HT1080 (cell line): ENCODE results near the gene HOXC5. TPM values are rescaled to one million over a fixed set of nuclear protein-coding genes. Genes with fewer than 3 reads are reported as not detected.
"Not testable (repeated sequence)": the region's sequence is repeated elsewhere in the genome, so short reads cannot be mapped to it uniquely, and the experiment has no call there.

Source experiments
- DNase-seq: peaks from one replicate; pipeline ENCODE4 v3.0.0-alpha.2; 2015; ENCODE audit warnings: low read depth
- total RNA-seq: library from RNA; depleted of rRNA; stranded (reverse); fragments of >200 nt; shearing (Covaris generic); gene quantifications from 2 replicates; pipeline ENCODE4 v1.2.3, GENCODE V29; 2014

The HOXC5 gene
- total RNA-seq, 1 experiment from 2014 or later, result 2.3 TPM

DNA sequence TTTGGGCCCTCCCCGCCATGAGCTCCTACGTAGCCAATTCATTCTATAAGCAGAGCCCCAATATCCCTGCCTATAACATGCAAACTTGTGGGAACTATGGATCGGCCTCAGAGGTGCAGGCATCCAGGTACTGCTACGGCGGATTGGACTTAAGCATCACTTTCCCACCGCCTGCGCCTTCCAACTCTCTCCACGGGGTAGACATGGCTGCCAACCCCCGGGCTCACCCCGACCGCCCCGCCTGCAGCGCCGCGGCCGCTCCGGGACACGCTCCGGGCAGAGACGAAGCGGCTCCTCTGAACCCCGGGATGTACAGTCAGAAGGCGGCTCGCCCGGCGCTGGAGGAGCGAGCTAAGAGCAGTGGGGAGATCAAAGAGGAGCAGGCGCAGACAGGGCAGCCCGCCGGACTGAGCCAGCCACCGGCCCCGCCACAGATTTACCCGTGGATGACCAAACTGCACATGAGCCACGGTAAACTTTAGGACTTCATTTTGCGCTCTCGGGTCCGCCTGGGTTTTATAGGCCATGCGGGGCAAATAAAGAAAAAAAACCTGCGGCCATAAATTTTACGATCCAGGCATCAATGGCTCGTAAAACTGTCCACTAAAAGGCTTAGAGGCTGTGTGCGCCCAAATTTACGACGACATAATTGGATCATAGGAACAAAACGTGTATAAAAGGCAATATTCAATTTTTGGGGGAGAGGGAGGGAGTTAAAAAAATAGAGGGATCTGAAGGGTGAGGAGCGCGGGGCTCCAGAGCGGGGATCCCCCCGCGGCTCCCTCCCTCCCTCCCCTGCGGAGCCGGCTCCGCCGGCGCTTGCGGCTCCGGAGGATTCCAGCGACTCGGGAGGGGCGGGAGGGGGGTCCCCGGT, 493 bp downstream of the HOXC5 start:
- DNase-seq, result peak; percentile 54

DNA sequence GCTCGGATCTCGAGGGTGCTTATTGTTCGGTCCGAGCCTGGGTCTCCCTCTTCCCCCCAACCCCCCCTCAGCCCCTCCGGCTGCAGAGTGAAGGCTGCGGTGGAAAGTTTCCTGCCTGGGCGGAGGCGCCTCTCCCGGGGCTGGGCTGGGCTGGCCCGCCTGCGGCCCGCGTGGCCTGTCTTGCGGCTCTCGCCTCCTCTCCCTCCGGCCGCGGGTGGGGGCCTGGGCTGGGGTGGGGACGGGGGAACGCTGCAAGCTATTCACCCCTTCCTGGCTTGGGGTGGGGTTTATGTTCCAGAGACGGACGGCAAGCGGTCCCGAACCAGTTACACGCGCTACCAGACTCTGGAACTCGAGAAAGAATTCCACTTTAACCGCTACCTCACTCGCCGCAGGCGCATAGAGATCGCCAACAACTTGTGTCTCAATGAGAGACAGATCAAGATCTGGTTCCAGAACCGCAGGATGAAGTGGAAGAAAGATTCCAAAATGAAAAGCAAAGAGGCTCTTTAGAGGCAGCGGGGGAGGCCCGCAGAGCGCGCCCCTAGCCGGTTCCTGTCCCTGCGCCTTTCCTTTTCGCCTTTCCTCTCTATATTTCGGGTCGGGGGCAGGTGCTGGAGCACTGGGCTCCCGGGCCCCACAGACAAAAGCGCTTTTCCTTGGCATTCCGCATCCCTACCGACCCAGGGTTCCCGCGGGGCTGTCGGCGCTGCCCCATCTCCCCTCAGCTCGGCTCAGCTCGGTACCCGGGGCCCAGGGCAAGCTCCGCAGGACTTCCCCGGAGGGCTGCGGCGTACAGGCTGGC, 1.3 kb downstream of the HOXC5 start:
- no peak for DNase-seq

GRCh38 chr12:54034785-54035310, 2.0 kb downstream of the HOXC5 start:
- no peak for DNase-seq

DNA sequence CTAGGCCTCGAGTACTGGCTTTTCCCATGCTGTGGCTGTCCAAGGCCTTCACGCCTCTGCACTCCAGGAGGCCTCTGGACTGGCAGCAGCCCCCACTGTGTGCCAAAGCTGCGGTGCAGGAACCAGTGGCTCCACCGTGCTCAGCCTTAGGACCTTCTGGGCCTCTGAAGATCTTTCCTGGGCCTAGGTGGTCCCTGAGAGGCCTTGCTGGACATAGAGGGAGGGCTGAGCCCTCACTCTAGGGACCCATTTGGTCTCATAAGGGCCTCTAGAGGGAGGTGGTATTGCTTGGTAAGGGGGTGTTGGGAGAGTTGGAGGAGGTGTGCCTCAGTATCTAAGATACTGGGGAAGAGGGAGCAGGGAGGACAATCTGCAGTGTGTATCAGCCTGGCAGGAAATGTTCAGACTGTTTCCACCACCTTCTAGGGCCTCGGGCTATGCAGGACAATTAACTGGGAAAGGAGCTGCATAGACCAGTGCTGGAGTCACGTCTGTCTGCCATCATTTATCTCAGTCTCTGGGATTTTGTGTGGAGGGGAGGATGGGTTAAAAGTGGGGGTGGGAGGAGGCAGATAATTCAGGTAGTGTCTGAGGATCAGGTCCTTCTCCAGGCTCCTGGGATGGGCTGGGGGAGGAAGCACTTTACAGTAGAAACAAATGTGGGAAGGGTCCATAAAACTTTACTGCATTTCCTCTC, 2.9 kb downstream of the HOXC5 start:
- DNase-seq, result no peak

GRCh38 chr12:54036620-54037359, 3.9 kb downstream of the HOXC5 start:
- peak; percentile 77 for DNase-seq

DNA sequence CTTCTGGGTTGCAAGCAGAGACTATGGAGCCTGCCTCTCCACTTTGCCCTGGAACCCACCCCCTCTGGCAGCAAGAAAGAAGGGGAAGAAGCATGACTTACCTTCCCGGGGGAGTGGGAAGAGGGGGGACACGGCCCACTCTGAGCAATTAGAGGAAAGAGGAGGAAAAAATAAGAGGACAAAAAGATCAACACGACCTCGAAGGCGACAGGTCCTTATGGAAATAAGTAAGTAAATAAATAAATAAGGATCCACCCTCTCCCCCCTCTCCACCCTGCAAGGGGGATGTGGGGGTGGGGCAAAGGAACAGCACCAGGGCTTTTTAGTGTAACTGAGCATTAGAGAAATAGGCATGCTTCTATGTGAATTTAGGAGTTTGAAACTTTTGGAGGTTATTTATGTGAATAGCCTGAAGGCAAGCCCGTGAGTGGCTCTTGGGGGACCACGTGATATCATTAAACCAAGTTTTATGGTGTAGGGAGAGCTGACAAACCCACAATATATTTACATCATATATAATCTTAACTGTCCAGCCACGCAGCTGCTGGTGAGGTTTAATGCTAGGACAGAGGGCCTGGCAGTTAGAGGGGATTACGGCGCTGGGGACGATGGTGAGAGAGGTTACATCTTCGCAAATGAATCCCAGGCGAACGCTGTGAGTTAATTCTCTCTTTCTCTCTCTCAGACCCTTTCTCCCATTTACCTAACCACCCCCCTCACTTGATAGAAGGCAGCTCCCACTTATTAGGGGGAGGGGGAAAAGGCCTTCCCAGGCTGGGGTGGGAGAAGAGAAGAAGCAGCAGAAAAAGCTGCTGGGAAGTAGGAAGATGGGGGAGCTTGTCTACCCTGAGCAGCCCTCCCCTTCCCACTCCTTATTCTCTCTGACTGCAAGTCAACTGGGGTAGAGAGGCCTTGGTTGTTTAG, 4.8 kb downstream of the HOXC5 start:
- no peak for DNase-seq

GRCh38 chr12:54038284-54038870, 5.5 kb downstream of the HOXC5 start:
- DNase-seq, result no peak

GRCh38 chr12:54038871-54039414, 6.1 kb downstream of the HOXC5 start:
- no peak for DNase-seq

DNA sequence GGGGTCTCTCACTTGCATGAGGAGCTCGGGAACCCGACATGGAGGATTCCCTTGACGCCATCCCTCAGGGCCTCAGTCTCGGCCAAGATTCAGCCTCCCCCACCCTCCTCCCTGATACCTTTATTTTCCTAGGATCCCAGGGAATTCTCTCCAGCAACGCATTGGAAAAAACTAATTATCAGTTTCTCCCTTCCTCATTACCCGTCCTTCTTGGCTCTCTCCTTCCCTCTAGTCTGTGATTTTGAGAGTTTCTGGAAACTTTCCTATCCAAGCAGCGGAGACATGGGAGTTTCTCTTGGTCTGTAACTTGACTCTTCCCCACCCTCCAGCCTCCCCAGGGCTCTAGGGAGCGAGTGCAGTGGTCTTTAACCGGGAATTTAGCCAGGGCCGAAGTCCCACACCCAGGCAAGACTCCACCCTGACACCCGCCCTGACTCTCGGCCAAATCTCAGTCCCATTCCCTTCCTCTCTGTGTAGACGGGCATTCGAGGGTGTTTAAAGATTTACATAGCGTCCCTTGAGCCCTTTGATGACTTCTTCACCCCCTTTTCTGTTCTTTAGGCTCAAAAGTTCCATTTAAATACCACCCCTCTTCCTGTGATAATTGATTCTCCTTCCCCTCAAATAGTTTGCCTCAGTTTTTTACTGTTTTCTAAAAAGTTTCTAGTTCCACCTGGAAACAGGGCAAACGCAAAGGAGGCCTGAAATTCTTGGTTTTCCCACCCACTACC, 6.7 kb downstream of the HOXC5 start:
- DNase-seq, result no peak

- DNase-seq, result peak; percentile 30
These were observed 7.3 kb downstream of the HOXC5 start for GRCh38 chr12:54040148-54040494.

DNA sequence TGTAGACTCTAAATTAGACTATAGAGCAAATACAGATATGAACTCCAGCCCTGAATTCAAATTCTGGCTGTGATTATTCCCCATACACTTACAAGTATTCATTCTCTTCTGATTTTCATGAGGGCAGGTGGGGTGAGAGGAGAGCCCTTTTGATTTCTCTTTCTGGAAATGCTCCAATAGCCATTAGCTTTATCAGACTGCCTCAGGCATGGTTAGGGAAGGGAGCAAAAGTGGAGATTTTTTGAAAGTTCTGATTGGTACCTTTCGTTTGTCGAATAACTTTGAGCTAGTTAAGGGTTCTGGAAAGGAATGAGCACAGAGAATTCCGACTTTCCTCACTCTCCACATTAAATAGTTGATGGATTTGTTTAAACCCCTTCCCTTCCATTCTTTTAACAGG, 7.8 kb downstream of the HOXC5 start:
- no peak for DNase-seq

- no peak for DNase-seq
These were observed 8.3 kb downstream of the HOXC5 start for GRCh38 chr12:54041097-54041690.

DNA sequence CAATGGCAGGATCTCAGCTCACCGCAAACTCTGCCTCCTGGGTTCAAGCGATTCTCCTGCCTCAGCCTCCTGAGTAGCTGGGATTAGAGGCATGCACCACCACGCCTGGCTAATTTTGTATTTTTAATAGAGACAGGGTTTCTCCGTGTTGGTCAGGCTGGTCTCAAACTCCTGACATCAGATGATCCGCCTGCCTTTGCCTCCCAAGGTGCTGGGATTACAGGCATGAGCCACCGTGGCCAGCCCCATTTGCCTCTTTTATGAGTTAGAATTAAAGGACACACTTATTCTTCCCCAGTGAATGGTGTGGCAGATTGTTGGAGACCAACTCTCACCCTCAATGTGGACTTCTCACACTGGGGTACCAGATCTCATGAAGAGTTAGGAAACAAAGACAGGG, 9.2 kb downstream of the HOXC5 start:
- not testable (repeated sequence) for DNase-seq

DNA sequence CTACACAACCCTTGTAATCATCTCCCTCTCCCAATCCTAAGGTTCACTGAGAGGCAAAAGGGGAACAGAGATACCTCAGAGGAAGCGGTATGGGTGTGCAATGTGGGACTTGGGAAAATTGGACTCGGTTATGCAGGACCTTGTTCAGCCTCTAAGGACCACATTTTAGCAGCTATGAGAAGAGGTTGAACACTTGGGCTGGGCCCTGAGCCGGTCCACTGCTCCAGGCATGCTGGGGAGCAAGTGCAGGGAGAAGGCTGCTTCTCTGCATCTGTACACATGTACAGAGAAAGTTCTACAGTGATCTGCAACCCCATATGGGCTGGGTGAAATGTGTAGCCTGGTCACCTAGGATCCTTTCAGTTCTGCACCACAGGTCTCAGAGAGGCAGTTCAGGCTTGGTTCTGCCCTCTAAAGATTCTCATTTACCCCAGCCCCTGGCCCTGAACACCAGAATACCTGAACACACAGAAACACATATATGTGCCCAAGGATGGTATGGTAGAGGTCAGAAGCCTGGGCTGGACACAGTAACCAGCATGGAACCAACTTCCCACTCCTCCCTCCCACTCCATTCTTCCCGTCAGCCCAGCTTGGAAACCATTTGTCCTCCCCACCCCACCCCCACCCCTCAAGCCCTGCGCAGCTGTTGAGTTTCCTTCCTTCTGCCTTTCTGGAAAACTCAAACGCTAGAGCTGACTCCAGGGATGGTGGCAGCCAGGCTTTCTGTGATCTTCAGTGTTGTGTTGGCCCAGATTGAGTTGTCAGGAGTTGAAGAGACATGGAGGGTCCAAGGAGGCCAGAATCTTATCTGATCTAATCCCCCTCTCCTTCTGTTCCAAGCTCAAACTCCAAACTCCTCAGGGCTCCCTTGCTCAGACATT, 10.4 kb downstream of the HOXC5 start:
- no peak for DNase-seq

GRCh38 chr12:54044425-54045103, 11.7 kb downstream of the HOXC5 start:
- DNase-seq, result no peak

- DNase-seq, result no peak
These were observed 12.6 kb downstream of the HOXC5 start for GRCh38 chr12:54045401-54045800.
